GDM1 (cell line): Measurements from ENCODE around the gene PIAS1.
"Not testable (repeated sequence)": the region's sequence is repeated elsewhere in the genome, so short reads cannot be mapped to it uniquely, and the experiment has no call there.

Experiments
- DNase-seq: peaks from one replicate; lab custom pipeline; 2025; lab: John Stamatoyannopoulos, UW

PIAS1 gene

GRCh38 chr15:68124700-68125099 is 70.6 kb downstream of the PIAS1 start:
- no peak for DNase-seq

- DNase-seq: no peak
Observed at GRCh38 chr15:68126396-68126795, 72.3 kb downstream of the PIAS1 start.

- no peak for DNase-seq
Observed at GRCh38 chr15:68129072-68129471, 75.0 kb downstream of the PIAS1 start.

GRCh38 chr15:68130851-68131250 is 76.7 kb downstream of the PIAS1 start:
- DNase-seq: no peak

GRCh38 chr15:68137096-68137495 is 83.0 kb downstream of the PIAS1 start:
- no peak for DNase-seq

GRCh38 chr15:68143129-68143528 is 89.0 kb downstream of the PIAS1 start:
- DNase-seq: no peak

GRCh38 chr15:68143785-68144184 is 89.7 kb downstream of the PIAS1 start:
- no peak for DNase-seq

- DNase-seq: no peak
Observed at GRCh38 chr15:68145706-68146105, 91.6 kb downstream of the PIAS1 start.

GRCh38 chr15:68148039-68148438 is 93.9 kb downstream of the PIAS1 start:
- no peak for DNase-seq

- no peak for DNase-seq
Observed at GRCh38 chr15:68149059-68149458, 94.9 kb downstream of the PIAS1 start.

GRCh38 chr15:68150187-68150586 is 96.1 kb downstream of the PIAS1 start:
- DNase-seq: no peak

- no peak for DNase-seq
Observed at GRCh38 chr15:68151277-68151676, 97.2 kb downstream of the PIAS1 start.

- no peak for DNase-seq
Observed at GRCh38 chr15:68152342-68152741, 98.2 kb downstream of the PIAS1 start.

- no peak for DNase-seq
Observed at GRCh38 chr15:68154923-68155559, 100.9 kb downstream of the PIAS1 start.

GRCh38 chr15:68157074-68157473 is 103.0 kb downstream of the PIAS1 start:
- no peak for DNase-seq

GRCh38 chr15:68158046-68158628 is 104.0 kb downstream of the PIAS1 start:
- DNase-seq: no peak

GRCh38 chr15:68163191-68163590 is 109.1 kb downstream of the PIAS1 start:
- DNase-seq: no peak

- DNase-seq: no peak
Observed at GRCh38 chr15:68166847-68167246, 112.7 kb downstream of the PIAS1 start.

- not testable (repeated sequence) for DNase-seq
Observed at GRCh38 chr15:68172037-68172436, 117.9 kb downstream of the PIAS1 start.

- DNase-seq: no peak
Observed at GRCh38 chr15:68173119-68173518, 119.0 kb downstream of the PIAS1 start.

- DNase-seq: no peak
Observed at GRCh38 chr15:68175526-68175925, 121.4 kb downstream of the PIAS1 start.

GRCh38 chr15:68176601-68177000 is 122.5 kb downstream of the PIAS1 start:
- no peak for DNase-seq

GRCh38 chr15:68177742-68178141 is 123.6 kb downstream of the PIAS1 start:
- DNase-seq: no peak
